H54 (cell line): ENCODE measurements around the gene NHLH1.

Source experiments
- DNase-seq: peaks from one replicate; pipeline ENCODE4 v3.0.0; 2011; ENCODE audit warnings: low spot score, mixed read lengths; ENCODE audit not compliant: insufficient read length
- FAIRE-seq: peaks from 3 replicates; lab custom pipeline; 2011; peaks lifted over from hg19 to GRCh38; lab: Jason Lieb, UNC
- POLR2A ChIP-seq: IDR thresholded peaks from 2 replicates; pipeline ENCODE4 v1.6.1; 2011; ENCODE audit warnings: low read depth, mild to moderate bottlenecking, low read length

The NHLH1 gene

GRCh38 chr1:160405331-160405877, 38.5 kb downstream of the NHLH1 start:
- FAIRE-seq (no peak), DNase-seq (no peak)
- no peak for TF ChIP-seq POLR2A

GRCh38 chr1:160406131-160406968, 39.5 kb downstream of the NHLH1 start:
- FAIRE-seq: no peak

DNA sequence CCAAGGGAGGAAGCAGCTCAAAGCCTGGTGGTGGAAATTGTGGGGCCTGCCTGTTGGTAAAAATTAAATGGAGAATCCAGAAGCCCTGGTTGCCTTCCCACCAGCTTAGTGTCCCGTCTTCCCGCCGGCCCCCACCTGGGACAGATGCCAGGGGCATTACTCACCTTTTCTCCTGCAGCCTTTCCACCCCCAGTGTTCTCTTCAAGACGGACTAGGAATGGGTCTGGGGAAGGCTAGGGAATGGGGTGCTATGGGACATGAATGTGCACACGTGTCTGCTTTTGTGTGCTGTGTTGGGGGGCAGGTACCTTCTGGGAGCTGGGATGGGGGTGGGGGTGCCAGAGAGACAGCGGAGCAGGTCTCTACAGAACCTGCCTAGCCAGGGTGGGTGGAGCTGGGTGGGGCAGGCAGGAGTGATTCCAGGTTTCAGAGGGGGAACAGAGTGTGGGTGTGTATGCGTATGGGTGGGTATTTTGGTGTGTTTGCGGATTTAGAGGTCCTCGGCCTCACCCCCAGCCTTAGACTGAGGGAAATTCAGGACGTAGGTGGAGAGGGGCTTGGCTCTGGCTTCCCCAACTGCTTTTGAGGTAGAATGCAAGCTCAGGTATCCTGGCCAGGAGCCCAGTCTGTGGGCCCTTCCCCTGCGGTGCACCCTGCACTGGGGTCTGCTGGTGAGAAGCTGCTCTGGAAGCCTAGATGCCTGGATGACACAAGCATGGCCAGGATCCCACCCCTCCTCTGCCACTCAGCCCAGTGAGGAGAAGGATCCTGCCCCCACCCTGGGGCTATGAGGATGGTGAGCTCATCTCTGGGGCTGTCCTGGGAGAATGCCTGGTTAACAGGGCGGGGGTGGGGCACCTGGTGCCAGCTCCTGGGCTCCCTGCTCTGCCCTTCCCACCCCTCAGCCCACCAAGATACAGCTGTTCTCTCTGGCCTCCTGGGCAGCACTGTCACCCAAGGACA, 41.2 kb downstream of the NHLH1 start:
- TF ChIP-seq POLR2A: no peak
- DNase-seq: peak; percentile 82
- FAIRE-seq: no peak

More at GRCh38 chr1:160406131-160406968, 39.5 kb downstream of the NHLH1 start:
- DNase-seq: no peak
- TF ChIP-seq POLR2A: no peak

DNA sequence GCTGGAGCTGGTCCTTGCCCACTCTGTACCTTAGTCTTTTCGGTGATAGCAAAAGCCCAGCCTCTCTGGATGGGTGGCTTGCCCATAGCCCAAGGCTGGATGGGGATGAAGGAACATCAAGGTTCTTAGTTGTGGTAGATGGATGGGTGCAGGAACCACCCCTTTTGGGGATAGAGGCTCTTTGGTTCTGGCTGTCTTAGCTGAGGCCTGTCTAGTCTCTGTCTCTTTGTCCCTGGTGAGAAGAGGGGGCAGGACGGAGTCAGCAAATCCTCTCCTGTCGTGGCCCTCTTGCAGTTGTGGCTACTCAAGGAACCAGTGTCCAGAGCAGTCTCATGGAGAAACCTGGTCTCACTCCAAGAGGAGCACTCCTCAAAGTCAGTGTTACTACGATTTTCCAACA, 42.0 kb downstream of the NHLH1 start:
- no peak for DNase-seq
- no peak for FAIRE-seq
- no peak for TF ChIP-seq POLR2A

DNA sequence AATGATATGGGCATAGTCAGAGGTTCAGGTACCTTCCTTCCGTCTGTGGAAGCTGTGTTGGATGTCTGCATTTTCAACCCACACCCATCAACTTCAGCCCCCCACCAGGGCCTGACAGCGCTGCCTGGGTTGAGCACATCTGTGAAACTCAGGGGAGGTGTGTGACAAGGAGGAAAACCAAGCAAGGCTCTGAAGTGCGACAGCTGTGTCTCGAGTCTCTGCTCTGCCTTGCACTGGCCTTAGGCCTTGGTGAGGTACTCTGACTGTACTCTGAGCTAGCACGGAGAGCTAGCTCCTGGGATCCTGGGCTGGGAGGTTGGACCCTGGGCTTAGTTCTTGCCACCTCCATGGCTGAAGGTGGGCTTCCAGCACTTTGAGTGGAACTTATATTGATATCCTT, 42.6 kb downstream of the NHLH1 start:
- no peak for FAIRE-seq
- no peak for DNase-seq
- TF ChIP-seq POLR2A: no peak

GRCh38 chr1:160410406-160411005, 43.6 kb downstream of the NHLH1 start:
- no peak for TF ChIP-seq POLR2A
- FAIRE-seq: no peak
- no peak for DNase-seq

- no peak for TF ChIP-seq POLR2A
- no peak for FAIRE-seq
- DNase-seq: no peak
Observed at GRCh38 chr1:160411271-160412027, 44.6 kb downstream of the NHLH1 start.

DNA sequence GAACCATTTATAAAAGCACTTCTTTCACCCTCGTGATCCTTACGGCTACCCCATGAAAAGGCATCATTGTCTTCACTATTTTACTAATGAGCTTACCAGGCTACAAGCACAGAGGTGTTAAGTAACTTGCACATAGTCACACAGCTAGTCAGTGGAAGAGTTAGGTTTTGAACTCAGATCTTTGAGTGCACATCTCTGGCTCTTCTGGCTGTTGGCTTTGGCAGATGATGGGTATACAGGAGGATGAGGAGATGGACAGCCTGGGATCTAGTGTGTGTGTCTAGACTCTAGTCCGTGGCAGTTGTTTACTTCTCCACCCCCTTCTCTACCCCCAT, 45.1 kb downstream of the NHLH1 start:
- no peak for TF ChIP-seq POLR2A
- no peak for DNase-seq
- FAIRE-seq: no peak

DNA sequence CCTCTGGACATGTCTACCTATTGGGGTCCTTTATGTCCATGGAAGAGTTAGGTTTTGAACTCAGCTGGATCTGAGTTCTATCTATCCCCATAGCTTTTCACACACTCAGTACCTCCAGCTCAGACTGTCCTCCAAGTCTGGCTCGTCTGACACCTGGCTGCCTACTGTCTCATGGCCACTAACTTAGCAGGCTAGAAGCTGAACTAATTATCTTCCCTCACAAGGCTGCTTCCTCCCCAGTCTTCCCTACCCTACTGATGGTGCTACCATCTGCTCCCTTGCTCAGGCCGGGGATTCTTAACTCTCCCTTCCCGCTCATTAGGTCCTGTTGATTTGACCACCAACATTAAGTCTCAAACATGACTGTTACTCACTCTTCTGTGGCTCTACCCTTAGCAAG, 46.8 kb downstream of the NHLH1 start:
- no peak for TF ChIP-seq POLR2A
- FAIRE-seq (no peak), DNase-seq (no peak)

DNA sequence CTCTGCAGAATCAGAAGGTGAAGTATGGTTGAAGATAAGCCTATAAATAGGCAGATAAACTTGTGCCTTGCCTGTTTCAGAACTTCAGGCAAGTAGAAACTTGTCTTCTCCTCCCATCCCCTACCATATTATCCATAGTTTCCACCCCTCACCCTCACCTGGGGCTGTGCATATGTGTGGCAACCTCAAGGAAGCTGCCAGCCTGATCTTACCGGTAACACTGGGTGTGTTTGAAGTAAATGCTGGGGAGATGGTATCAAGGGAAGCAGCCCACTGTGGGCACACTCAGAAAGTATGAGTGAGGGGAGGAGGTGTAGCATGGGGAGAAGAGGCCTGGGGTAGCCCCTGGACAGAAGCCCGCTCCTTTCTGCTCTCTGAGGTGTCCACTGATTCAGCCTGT, 48.0 kb downstream of the NHLH1 start:
- FAIRE-seq: no peak
- TF ChIP-seq POLR2A: no peak
- DNase-seq: no peak

- no peak for FAIRE-seq
- no peak for TF ChIP-seq POLR2A
- no peak for DNase-seq
Observed at GRCh38 chr1:160415696-160416290, 48.9 kb downstream of the NHLH1 start.

- DNase-seq (peak; percentile 61), FAIRE-seq (no peak)
- no peak for TF ChIP-seq POLR2A
Observed at GRCh38 chr1:160416369-160416768, 49.5 kb downstream of the NHLH1 start.

DNA sequence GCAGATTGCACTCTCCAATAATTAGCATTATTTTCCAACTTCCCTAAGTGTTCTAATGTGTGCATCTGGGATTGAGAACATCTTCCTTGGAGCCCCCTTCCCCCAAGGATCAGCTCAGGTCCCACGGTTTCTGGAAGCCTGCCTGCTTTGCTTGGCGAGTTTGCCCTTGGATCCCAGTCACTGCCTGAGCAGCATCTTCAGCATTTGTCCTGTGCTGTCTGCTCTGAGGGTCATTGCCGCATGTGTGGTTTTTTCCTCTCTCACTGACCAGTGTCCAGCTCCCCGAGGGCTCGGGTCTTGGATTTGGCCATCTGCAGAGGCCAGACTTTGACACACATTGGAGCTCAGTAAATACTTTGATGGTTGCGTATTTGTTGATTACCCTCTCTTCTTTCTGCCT, 51.6 kb downstream of the NHLH1 start:
- DNase-seq (no peak), FAIRE-seq (no peak)
- TF ChIP-seq POLR2A: no peak
